Limb (tissue), 2 donors: Measurements from ENCODE around the gene MYO18A.

Source experiments
- DNase-seq, 2 donors: peaks; one replicate each; pipeline ENCODE4 v3.0.0-alpha.2; 2016; ENCODE audit errors: extremely low spot score in 2 of 2

Gene MYO18A

DNA sequence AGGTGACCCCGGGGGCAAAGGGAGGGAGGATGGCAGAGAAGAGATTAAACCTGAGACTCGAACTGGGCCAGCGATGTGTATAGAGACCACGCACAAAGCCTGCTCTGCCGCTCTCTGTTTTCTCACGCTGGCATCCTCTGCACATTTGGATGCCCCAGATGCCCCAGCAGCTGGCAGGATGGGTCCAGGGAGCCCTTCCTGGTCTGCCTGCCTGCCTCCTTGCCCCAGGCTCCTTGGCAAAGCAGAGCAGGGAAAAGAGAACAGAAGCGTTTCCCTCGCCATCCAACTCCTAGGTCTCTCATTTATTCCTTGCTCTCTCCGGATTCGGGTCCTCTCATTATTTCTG lies 142.5 kb downstream of the MYO18A start:
- DNase-seq, result no peak

GRCh38 chr17:29036584-29036983 lies 143.6 kb downstream of the MYO18A start:
- no peak for DNase-seq

DNA sequence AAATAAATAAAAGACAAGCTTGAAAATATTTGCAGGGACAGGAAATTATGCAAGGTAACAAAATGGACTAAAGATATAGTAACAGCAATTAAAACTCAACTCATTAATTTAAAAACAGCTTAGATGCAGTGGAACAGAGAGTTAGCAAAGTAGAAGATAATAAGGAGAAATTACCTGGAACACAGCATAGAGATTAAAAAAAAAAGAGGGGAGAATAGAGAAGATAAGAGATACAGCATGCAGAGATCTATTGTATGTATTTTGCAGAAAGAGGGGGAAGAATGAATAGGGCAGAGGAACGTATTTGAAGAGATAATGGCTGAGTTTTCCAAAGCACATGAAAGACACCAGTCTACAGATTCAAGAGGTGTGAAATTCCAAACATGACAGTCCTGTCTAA lies 145.7 kb downstream of the MYO18A start:
- DNase-seq, result no peak

GRCh38 chr17:29032857-29033197 lies 147.4 kb downstream of the MYO18A start:
- no peak for DNase-seq

DNA sequence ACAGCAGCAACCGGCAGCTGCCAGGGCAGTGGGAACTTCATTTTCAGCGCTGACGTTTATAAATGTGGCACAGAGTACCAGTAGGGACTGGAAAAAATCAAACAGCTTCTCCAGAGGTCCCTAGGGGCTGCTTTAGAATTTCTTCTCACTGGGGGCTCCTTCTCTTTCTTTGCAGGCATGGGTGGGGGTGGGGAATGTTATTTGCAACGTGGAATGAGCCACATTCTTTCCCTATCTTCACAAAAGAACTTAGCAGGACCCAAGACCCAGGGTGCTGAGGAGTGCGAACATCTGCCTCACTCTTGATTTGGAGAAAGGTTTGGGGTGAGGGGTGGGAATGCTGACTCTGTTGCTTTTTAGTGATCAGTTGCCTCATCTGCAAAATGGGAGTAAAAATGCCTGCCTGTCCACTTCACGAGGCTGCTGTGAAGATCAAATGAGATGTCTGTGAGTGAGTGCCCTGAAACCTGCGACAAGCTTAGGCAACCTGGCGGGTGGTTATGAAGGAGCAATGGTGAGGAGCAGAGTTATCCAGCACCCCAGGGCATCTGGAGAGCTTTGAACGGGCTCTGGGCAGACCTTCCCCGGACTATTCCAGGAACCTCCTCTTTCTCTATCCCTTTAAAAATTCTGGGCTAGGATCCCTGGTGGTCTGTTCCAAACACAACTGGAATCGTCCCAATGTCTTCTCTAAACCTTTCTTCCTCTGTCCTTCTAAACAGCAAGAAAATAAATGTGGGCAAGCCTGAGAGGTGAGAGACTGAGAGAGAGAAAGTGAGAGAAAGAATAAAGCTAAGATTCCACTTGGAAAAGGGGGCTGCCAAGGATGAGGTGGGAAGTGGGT lies 148.0 kb downstream of the MYO18A start:
- DNase-seq, result no peak

DNA sequence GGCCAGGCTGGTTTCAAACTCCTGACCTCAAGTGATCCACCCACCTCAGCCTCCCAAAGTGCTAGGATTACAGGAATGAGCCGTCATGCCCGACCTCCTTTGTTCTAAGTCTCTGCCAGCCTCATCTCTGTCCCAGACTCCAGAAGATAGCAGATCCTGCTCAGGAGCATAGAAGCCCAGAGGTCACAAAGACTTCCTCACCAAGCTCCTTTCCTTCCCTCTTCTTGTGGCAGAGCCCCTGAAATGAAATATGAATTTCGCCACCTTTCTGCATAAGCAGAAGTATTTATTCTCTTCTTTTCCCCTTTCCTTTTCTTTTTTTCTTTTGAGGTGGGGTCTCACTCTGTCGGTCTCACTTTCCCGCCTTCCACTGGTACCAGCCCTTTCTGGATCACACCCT lies 148.7 kb downstream of the MYO18A start:
- no peak for DNase-seq

DNA sequence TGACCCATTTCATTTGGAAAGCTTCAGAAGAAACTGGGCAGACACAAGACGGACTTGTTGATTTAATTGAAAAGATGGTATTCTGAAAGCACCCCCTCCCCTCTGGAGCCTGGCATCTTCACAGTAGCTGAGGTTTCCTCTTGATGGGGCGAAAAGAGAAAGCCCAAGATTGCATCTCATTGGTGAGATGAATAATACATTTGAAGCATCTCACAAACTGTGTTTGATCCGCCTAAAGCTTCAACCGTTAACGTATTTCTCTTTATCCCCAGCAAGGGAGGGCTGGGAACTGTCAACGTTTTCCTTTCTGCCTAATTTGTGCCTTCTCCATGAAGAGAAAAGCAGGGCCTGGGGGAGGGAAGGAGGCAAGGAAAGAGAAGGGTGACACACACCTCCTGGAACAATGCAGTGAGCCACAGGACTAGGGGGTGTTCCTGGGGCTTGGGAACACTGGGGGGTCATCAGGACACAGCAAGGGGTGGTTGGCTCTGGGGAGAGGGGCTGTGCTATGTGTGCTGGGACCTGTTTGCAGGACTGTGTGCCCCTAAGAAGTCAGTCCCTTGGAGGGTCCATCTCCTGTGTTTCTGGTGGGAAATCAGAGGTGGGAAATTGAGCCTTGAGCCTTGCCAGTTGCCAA lies 155.8 kb downstream of the MYO18A start:
- no peak for DNase-seq

- DNase-seq, result no peak
These were observed 158.1 kb downstream of the MYO18A start for GRCh38 chr17:29022074-29022473.

GRCh38 chr17:29021226-29021625 lies 159.0 kb downstream of the MYO18A start:
- DNase-seq, result no peak
